ENCODE measurements around the gene HIGD1C.
"Not testable (repeated sequence)": the region's sequence is repeated elsewhere in the genome, so short reads cannot be mapped to it uniquely, and the experiment has no call there.

The HIGD1C gene

DNA sequence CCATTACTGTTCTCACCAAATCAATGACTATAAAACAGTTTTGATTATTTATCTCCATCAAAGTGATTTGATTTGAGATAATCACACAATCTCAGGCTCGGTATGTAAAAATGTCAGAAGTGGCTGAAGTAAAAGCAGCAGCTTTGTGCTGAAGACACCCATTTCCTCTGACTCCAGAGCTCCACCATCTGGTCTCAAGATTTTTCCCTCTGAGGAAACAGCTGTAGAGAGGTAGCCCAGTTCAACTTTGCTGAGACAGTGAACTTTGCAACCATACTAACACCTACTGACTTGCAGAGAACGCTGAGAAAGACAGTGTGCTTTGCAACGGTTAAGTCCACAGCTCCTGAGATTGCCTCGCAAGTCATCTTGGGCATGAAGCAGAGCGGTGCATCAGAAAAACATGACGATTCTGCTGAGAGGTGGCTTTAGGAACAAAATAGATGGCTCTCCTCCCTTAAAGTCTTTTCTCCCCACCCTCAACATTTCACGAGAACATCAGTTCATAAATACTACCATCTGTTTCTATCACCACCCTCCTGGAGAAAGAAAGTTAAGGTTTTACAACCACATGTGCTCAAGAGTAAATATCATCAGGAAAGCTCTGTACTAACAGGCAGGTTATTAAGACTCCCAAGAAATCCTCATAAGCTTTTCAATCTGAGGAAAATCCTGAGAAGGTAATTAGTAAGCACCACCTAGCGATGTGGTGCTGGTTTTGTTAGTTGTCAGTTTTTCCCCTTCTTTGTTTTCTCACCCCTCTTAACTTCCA is 34.8 kb downstream of the HIGD1C start:
- DNase-seq = no peak

DNA sequence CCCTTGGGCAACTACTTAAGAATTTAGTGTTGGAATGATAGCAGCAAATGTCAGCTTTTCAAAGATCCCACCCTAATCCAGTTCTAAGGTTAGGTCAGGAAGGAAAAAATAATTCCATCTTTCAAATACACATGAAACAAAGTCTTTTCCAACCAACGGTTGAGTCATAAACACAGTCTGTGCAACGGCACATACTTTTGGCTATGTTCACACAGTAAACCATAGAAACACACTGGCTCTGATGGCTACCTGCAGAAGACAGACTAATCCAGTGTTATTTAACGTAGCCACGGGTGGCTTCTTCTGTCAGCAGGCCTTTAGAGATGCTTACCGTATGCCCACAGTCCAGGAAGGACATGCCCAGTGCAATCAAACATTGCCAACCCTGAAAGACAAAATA is 35.7 kb downstream of the HIGD1C start:
- DNase-seq = no peak

DNA sequence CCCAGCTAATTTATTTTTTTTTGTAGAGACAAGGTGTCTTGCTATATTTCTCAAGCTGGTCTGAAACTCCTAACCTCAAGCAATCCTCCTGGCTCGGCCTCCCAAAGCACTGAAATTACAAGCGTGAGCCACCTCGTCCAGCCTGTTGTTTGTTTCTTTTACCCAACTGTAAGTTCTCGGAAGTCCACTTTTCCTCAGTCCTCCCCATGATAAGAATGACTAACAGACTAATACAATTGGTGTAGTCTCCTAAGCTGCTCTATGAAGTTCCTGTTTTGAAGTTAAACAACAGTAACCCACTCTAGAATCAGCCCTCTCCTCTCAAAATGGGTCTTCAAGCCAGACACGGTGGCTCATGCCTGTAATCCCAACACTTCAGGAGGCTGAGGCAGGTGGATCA is 36.5 kb downstream of the HIGD1C start:
- no peak for DNase-seq

DNA sequence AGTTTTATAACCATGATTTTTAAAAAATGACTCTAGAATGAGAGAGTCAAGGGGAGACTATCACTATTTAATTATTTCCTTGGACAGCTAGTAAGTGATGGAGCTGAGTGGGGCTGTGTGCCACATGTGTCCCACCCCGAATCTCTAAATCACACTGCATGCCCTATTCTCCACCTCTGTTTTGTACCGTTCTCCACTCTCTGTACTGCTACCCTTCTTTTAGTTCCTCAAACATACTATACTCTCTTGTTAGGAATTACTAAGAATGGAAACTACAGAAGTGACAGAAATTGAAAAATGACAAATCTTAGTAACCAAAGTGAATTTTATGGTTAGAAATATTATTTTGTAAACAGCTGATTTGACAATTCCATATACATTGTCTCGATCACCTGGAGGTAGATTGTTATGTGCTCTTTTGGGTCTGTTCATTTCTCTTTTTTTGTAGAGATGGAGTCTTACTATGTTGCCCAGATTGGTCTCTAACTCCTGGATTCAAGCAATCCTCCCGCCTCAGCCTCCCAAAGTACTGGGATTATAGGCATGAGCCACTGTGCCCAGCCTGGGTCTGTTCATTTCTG is 37.9 kb downstream of the HIGD1C start:
- no peak for DNase-seq

DNA sequence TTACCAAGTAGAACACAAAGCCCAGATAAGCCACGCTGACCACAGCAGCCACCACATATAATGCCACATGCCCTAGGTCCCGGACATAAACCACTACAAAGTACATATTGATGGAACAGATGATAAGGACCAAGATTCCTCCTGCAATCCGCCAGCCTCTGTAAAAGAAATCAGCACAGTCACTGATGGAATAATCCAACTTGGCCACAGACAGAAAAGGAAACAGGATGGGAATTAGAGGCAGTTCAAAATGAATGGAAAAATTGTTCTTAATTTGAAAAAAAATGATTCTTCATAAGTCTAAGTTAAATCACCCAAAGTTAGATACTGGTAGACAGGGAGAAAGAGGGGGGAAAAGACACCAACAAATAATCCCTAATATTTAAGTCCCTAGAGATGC is 38.4 kb downstream of the HIGD1C start:
- no peak for DNase-seq

DNA sequence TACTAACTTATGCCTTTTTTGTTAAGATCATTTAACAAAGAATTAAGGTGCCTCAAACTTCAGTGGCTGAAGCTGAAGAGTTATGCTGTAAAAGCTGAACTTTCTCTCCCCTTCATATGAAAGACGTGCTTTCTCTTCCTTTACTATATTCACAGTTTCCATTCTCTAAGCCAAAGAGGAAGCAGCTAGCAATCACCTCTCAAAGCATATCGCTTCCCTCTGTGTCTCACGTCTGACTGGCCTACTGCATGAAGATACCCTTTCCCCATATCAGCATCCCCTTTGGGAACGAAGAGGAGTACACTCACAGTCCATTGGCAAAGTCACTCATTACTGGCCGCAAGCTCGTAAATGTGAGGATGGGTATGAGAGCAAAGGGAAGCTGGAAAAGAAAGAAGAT is 38.9 kb downstream of the HIGD1C start:
- DNase-seq = no peak

DNA sequence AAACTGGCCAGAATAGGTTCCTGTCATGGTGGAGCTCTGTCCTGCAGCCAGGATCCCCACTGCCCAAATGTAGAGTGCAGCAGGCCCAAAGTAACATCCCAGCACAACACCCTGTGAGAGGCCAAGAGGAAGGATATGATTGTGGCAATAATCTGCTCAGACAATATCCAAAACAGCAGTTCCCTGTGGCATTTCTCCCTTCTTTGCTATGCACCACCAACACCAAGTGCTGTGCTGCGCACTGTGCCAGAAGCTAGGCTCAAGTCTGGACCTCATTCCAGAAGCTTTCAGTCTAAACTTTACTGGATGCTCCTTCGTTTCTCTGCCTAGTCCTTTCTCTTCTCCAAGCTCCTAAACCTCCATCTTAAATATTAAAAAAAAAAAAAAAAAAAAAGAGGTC is 40.5 kb downstream of the HIGD1C start:
- no peak for DNase-seq

DNA sequence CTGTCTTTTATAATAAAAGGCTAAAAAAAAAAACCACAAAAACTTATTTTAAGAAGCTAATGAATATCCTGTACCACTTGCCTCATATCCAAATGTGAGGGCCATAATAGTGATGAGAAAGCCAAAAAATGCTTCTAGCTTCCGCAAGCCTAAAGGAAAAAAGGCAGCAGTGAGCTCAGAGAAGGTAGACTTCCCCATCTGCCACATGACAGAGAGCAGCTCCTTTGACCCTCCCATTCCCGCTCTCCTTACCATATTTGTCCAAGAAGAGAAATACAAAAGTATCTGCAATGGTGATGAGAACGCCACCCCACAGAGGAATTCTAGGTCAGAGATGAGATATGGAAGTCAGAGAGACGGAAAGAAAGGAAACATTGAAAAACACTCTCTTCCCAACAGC is 46.7 kb downstream of the HIGD1C start:
- no peak for DNase-seq

DNA sequence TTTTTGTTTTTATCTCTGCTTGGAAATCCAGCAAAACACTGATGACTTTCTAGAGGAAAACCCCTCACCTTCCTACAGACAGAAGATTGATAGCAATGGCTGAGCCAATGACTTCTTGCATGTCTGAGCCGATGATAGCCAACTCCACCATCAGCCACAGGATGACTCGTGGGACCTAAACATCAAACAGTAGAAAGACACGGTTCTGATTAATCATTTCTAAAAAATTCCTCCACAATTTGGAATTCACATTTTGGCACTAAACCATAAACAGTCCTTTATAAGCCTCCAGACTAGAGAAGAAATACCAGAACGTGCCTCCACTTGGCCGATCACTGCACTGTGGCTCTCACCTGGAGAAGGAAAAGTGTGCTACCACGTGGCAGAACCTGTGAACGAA is 47.9 kb downstream of the HIGD1C start:
- DNase-seq = no peak

DNA sequence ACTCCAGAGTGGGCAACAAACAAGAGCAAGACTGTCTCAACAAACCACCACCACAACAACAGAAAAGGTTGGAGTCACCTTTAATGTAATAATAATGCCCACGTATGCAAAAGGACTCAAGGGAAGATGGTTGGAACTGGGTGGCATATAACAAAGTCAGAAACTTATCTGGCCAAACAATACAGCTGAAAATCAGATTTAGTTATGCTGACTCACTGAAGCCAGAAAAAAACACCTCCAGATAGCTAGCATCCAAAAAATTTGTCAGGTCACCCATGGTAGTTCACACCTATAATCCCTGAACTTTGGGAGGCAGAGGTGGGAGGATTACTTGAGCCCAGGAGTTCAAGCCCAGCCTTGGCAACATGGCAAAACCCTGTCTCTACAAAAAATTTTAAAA is 49.5 kb downstream of the HIGD1C start:
- no peak for DNase-seq

DNA sequence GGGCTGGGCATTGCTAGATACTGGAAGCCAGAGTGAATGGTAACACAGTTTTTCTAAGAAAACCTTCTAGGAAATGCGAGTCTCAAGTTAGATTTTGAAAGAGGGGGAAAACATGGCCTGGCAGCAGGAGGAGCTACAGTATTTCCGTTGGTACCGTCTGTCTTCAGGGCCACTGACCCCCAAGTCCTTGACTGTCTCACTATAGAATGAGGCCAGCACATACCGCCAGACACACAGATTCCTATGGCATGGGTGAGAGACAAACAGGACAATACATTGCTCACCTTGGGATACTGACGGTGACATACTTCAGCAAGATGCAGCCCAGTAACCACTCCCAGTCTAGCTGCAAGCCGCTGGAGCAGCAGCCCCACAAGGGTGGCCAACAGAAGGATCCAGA is 52.2 kb downstream of the HIGD1C start:
- DNase-seq = no peak

DNA sequence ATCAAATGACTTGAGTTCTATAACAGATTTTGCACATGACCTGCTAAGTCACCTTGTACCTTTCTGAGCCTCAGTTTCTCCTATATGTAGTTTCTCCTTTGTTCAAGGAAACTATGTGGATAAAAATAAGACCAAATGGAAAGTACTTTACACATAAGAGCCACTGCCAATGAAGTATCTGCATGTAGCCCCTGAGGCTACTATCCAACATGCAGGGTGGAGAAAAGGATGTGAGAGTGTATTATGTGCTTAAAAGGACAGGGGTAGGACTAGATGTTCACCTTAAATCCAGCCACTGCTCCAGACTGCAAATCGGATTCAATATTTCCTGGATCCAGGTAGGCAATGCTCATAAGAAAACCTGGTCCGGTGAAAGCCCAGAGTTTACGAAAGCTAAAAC is 52.7 kb downstream of the HIGD1C start:
- no peak for DNase-seq

DNA sequence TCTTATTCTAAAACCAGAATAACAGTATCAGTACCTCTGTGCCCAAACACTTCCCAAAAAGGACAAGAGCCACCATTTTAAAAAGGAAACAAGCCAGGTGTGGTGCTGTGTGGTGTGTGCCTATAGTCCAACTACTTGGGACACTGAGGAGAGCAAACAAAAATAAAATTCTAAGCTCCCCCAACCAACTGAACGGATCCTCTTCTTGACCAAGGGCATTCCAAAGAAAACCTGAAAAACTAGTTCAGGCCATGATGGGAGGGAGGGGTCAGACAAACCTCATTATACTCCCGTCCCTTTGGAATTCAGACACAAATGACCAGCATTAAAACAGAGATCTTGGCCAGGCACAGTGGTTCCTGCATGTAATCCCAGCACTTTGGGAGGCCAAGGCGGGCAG is 53.3 kb downstream of the HIGD1C start:
- no peak for DNase-seq

DNA sequence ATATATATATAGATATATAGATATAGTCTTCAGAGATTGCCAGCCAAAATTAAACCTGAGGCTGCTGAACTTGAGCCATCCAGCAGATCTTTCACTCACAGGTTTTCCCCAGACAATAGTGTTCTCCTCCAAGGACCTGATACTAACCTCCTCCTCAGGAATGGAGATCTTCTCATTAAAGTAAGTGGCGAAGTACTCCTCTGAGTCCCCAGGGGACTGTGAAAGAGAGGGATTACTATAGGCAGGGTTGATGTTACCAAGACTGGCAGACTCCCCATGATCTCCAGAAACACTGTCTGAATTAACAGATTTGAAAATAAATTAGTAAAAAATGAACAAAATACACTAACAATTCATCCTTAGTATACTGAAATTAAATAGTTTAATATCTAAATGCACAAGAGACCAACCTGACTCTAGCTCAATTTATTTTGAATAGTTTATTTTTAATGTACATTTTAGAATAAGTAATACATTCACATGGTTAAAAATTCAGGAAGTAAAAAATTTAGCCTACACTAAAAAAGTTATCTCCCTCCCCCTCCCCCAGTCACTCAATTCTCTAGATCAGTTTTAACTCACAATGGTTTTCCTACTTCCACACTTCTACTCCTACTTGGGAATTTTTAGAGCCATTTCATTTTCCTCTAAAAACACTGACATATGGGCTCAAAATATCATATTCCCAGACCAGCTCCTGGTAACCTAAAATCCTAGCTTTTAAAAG is 56.1 kb downstream of the HIGD1C start:
- DNase-seq = no peak

DNA sequence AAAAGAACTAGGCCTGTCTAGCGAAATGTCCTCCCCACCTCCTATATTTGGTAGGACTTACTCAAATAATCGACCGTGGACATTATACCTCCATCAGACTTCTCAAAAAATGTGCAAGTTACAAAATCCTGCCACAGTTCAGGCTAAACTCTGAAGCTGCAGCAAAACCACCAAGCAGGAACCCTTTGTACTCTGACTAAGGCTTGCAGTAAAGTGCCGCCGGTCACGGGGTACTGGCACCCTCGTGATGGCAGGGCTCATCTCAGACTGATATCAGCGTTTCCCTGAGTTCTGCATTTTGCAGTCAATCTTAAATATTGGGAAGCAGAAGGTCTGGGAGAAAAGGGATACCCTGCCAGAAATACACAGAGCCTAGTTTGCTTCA is 56.7 kb downstream of the HIGD1C start:
- DNase-seq = no peak

DNA sequence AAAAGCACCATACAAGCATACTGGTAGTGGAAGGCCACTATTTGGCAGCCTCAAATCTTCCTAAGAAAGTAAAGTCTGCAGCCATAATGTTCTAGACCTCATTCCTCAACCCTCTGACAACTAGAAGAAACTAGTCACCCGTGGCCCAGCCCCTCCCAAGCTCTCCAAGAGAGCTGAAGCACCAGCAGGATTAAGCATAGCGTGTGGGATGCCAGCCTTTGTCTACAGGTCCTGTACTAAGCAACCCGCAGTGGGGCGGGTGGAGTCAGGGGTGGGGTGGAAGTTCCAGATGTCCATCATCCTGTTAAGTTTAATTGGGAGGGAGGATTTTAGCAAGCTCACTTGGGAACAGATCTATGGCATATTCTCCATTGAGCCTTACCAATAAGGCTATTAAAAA is 59.6 kb downstream of the HIGD1C start:
- DNase-seq = no peak

DNA sequence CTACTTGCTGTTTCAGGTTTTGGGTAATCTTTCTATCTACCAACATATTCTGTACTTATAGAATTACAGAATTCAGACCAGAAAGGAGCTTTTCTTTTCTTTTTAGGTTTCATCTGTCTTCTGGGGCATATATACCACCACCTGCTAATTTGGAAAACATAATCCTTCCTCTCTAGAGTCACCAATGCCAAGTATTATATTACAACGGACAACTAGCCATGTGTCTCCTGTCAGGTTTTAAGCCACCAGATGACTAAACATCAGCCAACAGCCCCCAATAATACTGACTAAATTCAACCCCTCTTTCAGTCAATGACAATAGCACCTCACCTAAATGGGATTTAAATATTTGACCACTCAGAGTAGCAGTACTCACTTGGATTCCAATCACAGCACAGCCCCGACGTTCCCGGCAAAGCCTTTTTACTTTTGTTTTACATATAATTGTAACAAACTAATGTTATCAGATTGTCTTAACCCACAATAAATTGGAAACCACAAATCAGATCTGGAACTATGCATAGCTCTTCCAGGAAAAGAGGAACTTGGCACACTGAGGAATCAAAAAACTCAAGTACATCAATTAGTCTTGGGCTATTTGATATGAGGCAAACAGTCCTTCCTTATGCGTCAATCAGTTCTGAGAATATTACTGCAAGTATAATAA is 60.4 kb downstream of the HIGD1C start:
- no peak for DNase-seq

DNA sequence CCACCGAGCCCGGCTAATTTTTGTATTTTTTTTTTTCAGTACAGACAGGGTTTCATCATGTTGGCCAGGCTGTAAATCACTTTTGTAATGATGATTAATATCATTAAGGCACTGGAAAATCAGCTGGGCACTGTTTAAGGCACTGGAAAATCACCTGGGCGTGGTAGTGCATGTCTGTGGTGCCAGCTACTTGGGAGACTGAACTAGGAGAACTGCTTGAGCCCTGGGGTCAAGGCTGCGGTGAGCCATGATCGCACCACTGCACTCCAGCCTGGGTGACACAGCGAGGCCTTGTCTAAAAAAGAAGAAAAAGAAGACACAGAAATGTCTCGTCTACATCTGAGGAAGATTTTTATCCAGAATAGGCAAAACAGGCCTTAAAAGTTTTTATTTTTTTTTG is 61.1 kb downstream of the HIGD1C start:
- DNase-seq = no peak

DNA sequence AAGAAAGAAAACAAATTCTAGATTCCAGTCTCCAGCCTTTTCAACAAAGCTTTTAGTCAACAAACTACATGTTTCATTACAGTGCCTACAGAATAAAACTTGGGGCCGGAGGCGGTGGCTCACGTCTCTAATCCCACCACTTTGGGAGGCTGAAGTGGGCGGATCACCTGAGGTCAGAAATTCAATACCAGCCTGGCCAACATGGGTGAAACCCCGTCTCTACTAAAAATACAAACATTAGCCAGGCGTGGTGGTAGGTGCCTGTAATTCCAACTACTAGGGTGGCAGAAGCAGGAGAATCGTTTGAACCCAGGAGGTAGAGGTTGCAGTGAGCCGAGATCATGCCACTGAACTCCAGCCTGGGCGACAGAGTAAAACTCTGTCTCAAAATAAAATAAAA is 62.1 kb downstream of the HIGD1C start:
- not testable (repeated sequence) for DNase-seq

DNA sequence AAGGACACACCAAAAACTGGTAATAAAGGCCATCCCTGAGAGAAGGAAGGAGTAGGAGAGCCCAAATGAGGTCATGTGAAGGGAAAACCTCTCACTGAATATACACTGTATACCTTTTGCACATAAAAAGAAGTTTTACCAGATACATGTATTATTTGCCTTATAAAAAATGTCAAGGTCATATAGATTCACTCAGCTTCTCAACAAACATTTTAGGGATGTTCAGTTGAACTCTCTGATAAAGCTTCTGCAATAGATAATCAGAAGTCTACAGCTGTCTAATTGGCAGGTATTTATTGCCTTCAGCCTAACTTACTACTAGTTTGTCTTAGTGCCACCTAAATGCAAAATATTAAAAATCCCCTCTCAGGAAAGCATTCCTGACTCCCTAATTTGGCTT is 65.1 kb downstream of the HIGD1C start:
- no peak for DNase-seq

DNA sequence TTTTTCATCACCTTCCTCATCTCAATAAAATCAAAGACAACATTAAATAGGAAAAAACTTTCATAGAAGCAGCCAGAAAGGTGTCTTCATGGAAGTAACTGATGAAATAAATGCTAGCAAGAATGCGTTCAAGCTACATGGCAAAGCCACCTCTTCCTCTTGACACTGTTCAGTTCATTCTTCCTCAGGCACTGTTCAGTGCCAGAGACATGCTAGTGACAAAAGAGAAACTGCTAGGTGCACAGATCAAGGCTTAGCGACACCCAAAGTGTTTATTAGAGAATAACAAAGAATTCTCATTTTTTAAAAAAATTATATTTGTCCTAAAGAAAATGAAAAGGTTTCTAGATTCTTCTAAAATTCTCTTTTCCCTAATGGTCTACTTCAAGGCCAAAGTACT is 66.6 kb downstream of the HIGD1C start:
- no peak for DNase-seq

DNA sequence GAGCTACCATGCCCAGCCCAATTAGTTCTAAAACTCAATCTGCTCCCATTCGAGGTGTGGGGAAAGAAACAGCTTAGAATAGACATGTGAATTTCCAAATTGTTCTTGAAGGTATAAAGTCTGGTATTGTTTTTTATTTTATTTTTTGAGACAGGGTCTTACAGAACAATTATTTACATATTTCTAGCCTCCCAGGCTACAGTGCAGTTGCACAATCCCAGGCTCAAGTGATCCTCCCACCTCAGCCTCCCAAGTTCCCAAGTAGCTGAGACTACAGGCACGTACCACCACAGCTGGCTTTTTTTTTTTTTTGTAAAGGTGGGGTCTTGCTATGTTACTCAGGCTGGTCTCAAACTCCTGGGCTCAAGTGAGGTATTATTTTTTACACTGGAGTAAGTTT is 67.6 kb downstream of the HIGD1C start:
- DNase-seq = no peak
